ENCODE measurements around the gene IYD.

- TF ChIP-seq CTCF (IDR thresholded peaks at IDR 0.05), result no peak
- TF ChIP-seq POLR2A (IDR thresholded peaks at IDR 0.05), result no peak
Measured at GRCh38 chr6:150410399-150410798, 41.6 kb downstream of the IYD start.
